ENCODE data around the gene SNRPD3. TPM values are rescaled to one million over a fixed set of nuclear protein-coding genes. Genes with fewer than 3 reads are reported as not detected.
A peak's percentile ranks its signal among the peaks of the same experiment; 100 is the strongest.

SNRPD3 gene
- total RNA-seq, 1 donor from 2014 or later = 48.2 TPM

- intact Hi-C loops (cut with DNase I) = no loop called here
- ATAC-seq (no peak), DNase-seq (ENCODE audit: low spot score) (no peak)
Measured at GRCh38 chr22:24559471-24559870, 3.7 kb downstream of the SNRPD3 start.

GRCh38 chr22:24563246-24563645 lies 7.4 kb downstream of the SNRPD3 start:
- DNase-seq (ENCODE audit: low spot score) = no peak
- intact Hi-C loops (cut with DNase I) = no loop called here
- ATAC-seq = no peak

- intact Hi-C loops (cut with DNase I) = no loop called here
- peak; percentile 83 for ATAC-seq
- no peak for DNase-seq (ENCODE audit: low spot score)
Measured at GRCh38 chr22:24564376-24565058, 8.7 kb downstream of the SNRPD3 start.

GRCh38 chr22:24565077-24565476 lies 9.3 kb downstream of the SNRPD3 start:
- DNase-seq (ENCODE audit: low spot score) = no peak
- intact Hi-C loops (cut with DNase I) = no loop called here
- ATAC-seq = no peak

GRCh38 chr22:24566899-24567511 lies 11.2 kb downstream of the SNRPD3 start:
- intact Hi-C loops (cut with DNase I) = no loop called here
- ATAC-seq (no peak), DNase-seq (ENCODE audit: low spot score) (no peak)

- intact Hi-C loops (cut with DNase I) = no loop called here
- DNase-seq (ENCODE audit: low spot score) (no peak), ATAC-seq (no peak)
Measured at GRCh38 chr22:24567668-24568067, 11.9 kb downstream of the SNRPD3 start.

GRCh38 chr22:24571266-24571665 lies 15.5 kb downstream of the SNRPD3 start:
- ATAC-seq = peak; percentile 65
- no peak for DNase-seq (ENCODE audit: low spot score)
- intact Hi-C loops (cut with DNase I) = no loop called here

- intact Hi-C loops (cut with DNase I) = no loop called here
- DNase-seq (ENCODE audit: low spot score) (no peak), ATAC-seq (peak; percentile 28)
Measured at GRCh38 chr22:24576778-24577177, 21.0 kb downstream of the SNRPD3 start.

GRCh38 chr22:24578355-24579257 lies 22.8 kb downstream of the SNRPD3 start:
- no peak for DNase-seq (ENCODE audit: low spot score)
- intact Hi-C loops (cut with DNase I) = no loop called here
- peak; percentile 36 for ATAC-seq

GRCh38 chr22:24579258-24579601 lies 23.4 kb downstream of the SNRPD3 start:
- intact Hi-C loops (cut with DNase I) = no loop called here
- no peak for ATAC-seq
- DNase-seq (ENCODE audit: low spot score) = no peak

GRCh38 chr22:24580276-24580675 lies 24.5 kb downstream of the SNRPD3 start:
- DNase-seq (ENCODE audit: low spot score) (no peak), ATAC-seq (no peak)
- intact Hi-C loops (cut with DNase I) = no loop called here

GRCh38 chr22:24582056-24582814 lies 26.4 kb downstream of the SNRPD3 start:
- ATAC-seq = no peak

GRCh38 chr22:24583221-24584165 lies 27.7 kb downstream of the SNRPD3 start:
- no peak for DNase-seq (ENCODE audit: low spot score)
- ATAC-seq = peak; percentile 53
- intact Hi-C loops (cut with DNase I) = no loop called here

More at GRCh38 chr22:24582056-24582814, 26.4 kb downstream of the SNRPD3 start:
- intact Hi-C loops (cut with DNase I) = no loop called here
- no peak for DNase-seq (ENCODE audit: low spot score)

GRCh38 chr22:24584166-24584790 lies 28.5 kb downstream of the SNRPD3 start:
- ATAC-seq (peak; percentile 14), DNase-seq (ENCODE audit: low spot score) (no peak)
- intact Hi-C loops (cut with DNase I) = no loop called here

- ATAC-seq = no peak
- no peak for DNase-seq (ENCODE audit: low spot score)
- intact Hi-C loops (cut with DNase I) = no loop called here
Measured at GRCh38 chr22:24584871-24585411, 29.1 kb downstream of the SNRPD3 start.

GRCh38 chr22:24585461-24585860 lies 29.7 kb downstream of the SNRPD3 start:
- no peak for ATAC-seq
- no peak for DNase-seq (ENCODE audit: low spot score)
- intact Hi-C loops (cut with DNase I) = no loop called here

- DNase-seq (ENCODE audit: low spot score) (no peak), ATAC-seq (no peak)
- intact Hi-C loops (cut with DNase I) = no loop called here
Measured at GRCh38 chr22:24585927-24586546, 30.2 kb downstream of the SNRPD3 start.
